T47D (cell line): ENCODE data around the gene SERINC2.
A peak's percentile ranks its signal among the peaks of the same experiment; 100 is the strongest.
"Not testable (repeated sequence)": the region's sequence is repeated elsewhere in the genome, so short reads cannot be mapped to it uniquely, and the experiment has no call there.

ENCODE experiments used
- DNase-seq, 2 experiments: peaks; one replicate each; pipeline versions ENCODE4 v3.0.0 to v3.0.0-alpha.2; 2011 to 2012; ENCODE audit warnings: low read depth in 1 of 2, low spot score in 1 of 2
- JUND ChIP-seq: IDR thresholded peaks from 2 replicates; pipeline ENCODE4 v1.6.1; 2012; ENCODE audit warnings: low read depth
- in situ Hi-C: cut with HindIII; loops from 2 replicates; pipeline ENCODE4 v1.10.0; 2016; ENCODE audit warnings: low sequenced_read_pairs, low pct_unique_long_range_greater_than_20kb

The SERINC2 gene

GRCh38 chr1:31424568-31424967 is 11.6 kb downstream of the SERINC2 start:
- TF ChIP-seq JUND = no peak
- in situ Hi-C loops = no loop called here
- DNase-seq = no peak

- no peak for TF ChIP-seq JUND
These were observed 12.5 kb downstream of the SERINC2 start for GRCh38 chr1:31425301-31426081.

GRCh38 chr1:31426249-31426922 is 13.4 kb downstream of the SERINC2 start:
- no peak for DNase-seq
- TF ChIP-seq JUND = no peak
- in situ Hi-C loops = no loop called here

More at GRCh38 chr1:31425301-31426081, 12.5 kb downstream of the SERINC2 start:
- in situ Hi-C loops = no loop called here
- DNase-seq = no peak

- no peak for DNase-seq
- in situ Hi-C loops = no loop called here
- no peak for TF ChIP-seq JUND
These were observed 14.3 kb downstream of the SERINC2 start for GRCh38 chr1:31427322-31427721.

- no peak for DNase-seq
- no peak for TF ChIP-seq JUND
- in situ Hi-C loops = no loop called here
These were observed 15.6 kb downstream of the SERINC2 start for GRCh38 chr1:31428436-31429221.

DNA sequence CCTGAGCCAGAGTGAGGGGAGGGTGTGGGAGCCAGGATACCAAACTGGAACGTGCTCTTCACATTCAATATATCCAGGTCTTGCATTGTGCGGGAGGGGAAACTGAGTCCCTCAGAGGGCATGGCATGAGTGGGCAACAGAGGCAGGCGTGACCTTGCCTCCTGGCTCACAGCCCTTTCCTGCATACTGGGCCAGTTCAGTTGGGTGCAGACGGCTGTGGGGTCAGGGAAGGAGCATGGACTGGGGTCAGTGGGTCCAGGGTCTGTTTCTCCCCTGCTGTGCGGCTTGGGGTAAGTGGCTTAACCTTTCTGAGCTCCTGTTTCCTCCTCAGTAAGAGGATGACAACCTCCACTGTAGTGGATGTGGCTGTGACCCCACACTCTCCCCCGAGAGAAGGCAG is 16.6 kb downstream of the SERINC2 start:
- no peak for TF ChIP-seq JUND
- no peak for DNase-seq
- in situ Hi-C loops = no loop called here

GRCh38 chr1:31431351-31432257 is 18.6 kb downstream of the SERINC2 start:
- in situ Hi-C loops = not testable (repeated sequence)
- peak in 1 of 2 experiments; percentile 54 for DNase-seq

- no peak for DNase-seq
- in situ Hi-C loops = no loop called here
- TF ChIP-seq JUND = no peak
These were observed 19.8 kb downstream of the SERINC2 start for GRCh38 chr1:31432592-31433395.

DNA sequence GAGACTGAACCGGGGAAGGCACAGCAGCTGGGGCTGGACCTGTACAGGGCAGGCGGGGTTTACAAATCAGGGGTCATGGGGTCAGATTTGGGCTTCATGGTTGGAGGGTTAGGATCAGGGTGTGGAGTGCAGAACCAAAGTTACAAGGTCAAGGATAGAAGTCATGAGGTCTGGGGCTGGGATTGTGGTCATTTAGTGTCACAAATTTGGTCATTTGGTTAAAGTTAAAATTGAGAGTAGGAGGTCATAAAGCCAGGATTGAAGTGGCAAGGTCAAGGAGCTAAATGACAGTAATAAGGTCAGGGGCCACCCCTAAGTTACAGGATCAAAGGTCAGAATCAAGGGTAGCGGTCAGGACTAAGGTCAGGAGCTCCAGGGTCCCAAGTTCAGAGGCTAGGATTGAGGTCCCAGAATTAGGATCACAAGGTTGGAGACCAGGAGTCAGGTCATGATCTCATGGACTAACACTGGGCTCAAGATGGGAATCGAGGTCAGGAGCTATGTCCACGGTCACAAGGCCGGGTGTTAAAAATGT is 20.4 kb downstream of the SERINC2 start:
- in situ Hi-C loops = no loop called here
- no peak for TF ChIP-seq JUND

GRCh38 chr1:31434101-31434871 is 21.3 kb downstream of the SERINC2 start:
- DNase-seq = no peak
- no peak for TF ChIP-seq JUND
- in situ Hi-C loops = no loop called here

More for the DNA sequence above, 20.4 kb downstream of the SERINC2 start:
- DNase-seq = no peak
